Loucy (cell line): Measurements from ENCODE around the gene RAD51B.

Experiments used
- H2AFZ ChIP-seq: fragments of 200-600 bp; sonication (generic); 2 replicates; pipeline ENCODE4 v1.6.0; 2016; ENCODE audit warnings: antibody characterized with exemption, mild to moderate bottlenecking, low read length, moderate library complexity
- H3F3A ChIP-seq: fragments of 200-600 bp; 2 replicates; pipeline ENCODE4 v1.6.0; 2016; ENCODE audit warnings: antibody characterized with exemption, low read depth, mild to moderate bottlenecking
- H3K27me3 ChIP-seq: fragments of 200-600 bp; sonication (generic); 2 replicates; pipeline ENCODE4 v1.6.1; 2014; ENCODE audit warnings: low read length, mild to moderate bottlenecking; ENCODE audit not compliant: insufficient read depth, poor library complexity, severe bottlenecking
- H3K36me3 ChIP-seq: fragments of 200-600 bp; sonication (generic); 2 replicates; pipeline ENCODE4 v1.6.1; 2016; ENCODE audit warnings: low read length; ENCODE audit not compliant: insufficient read depth
- H3K4me1 ChIP-seq: fragments of 200-600 bp; sonication (generic); 2 replicates; pipeline ENCODE4 v1.5.1; 2014; ENCODE audit warnings: low read length, mild to moderate bottlenecking; ENCODE audit not compliant: insufficient read depth, poor library complexity, severe bottlenecking
- H3K4me2 ChIP-seq: fragments of 200-600 bp; sonication (generic); 2 replicates; pipeline ENCODE4 v1.6.0; 2014; ENCODE audit warnings: antibody characterized with exemption, low read length, low read depth, mild to moderate bottlenecking; ENCODE audit not compliant: poor library complexity, severe bottlenecking
- H3K4me3 ChIP-seq: fragments of 200-600 bp; sonication (generic); 2 replicates; pipeline ENCODE4 v1.5.1; 2014; ENCODE audit warnings: low read length, mild to moderate bottlenecking, mixed read lengths; ENCODE audit not compliant: poor library complexity, severe bottlenecking
- H3K79me2 ChIP-seq: fragments of 200-600 bp; sonication (generic); 2 replicates; pipeline ENCODE4 v1.6.1; 2014; ENCODE audit warnings: low read length; ENCODE audit not compliant: insufficient read depth
- H3K9ac ChIP-seq: fragments of 200-600 bp; sonication (generic); 2 replicates; pipeline ENCODE4 v1.6.0; 2014; ENCODE audit warnings: mild to moderate bottlenecking, low read depth, low read length, moderate library complexity; ENCODE audit not compliant: poor library complexity, severe bottlenecking
- H3K9me2 ChIP-seq: fragments of 200-600 bp; sonication (generic); replicated peaks from 2 replicates; pipeline ENCODE4 v1.6.1; 2016; ENCODE audit warnings: low read depth, low read length, mixed read lengths
- H3K9me3 ChIP-seq: fragments of 200-600 bp; sonication (generic); 2 replicates; pipeline ENCODE4 v1.6.1; 2014; ENCODE audit warnings: mild to moderate bottlenecking, antibody characterized with exemption, low read length, low read depth; ENCODE audit not compliant: insufficient read depth
- H4K20me1 ChIP-seq: fragments of 200-600 bp; sonication (generic); 2 replicates; pipeline ENCODE4 v1.6.0; 2014; ENCODE audit warnings: antibody characterized with exemption, low read length, mild to moderate bottlenecking; ENCODE audit not compliant: insufficient read depth, poor library complexity, severe bottlenecking
- CTCF ChIP-seq: fragments of 200-600 bp; sonication (generic); conservative IDR thresholded peaks from 2 replicates; pipeline ENCODE4 v1.5.1; 2014; ENCODE audit warnings: mild to moderate bottlenecking, antibody characterized with exemption, low read length
- EZH2phosphoT487 ChIP-seq: fragments of 200-600 bp; IDR thresholded peaks from 2 replicates; pipeline ENCODE4 v1.6.1; 2018; ENCODE audit warnings: antibody characterized with exemption, mild to moderate bottlenecking, moderate library complexity, borderline replicate concordance

Gene RAD51B

DNA sequence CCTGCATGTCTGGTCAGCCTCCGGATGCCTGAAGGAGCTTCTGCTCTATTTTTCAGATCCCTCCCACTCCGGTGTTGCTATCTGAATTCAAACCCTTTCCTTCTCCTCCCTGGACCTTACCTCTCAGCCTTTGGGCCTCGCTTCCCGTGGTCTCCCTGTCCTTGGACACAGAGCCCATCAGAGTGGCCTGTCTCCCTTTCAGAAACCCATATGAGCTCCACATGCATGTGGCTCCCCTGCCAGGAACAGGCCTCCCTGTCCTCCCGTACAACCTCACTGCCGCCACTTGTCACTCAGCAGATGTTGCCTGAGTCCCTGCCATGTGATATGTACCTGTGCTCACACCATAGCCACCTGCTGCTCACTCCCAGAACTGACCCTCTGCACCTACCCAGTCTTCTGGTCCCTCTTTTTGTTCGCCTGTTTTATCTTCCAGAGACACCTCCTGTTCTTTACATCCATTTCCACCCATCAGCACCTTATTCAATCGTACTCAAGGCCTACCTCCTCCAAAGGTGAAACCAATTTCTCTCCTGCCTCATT is 790.7 kb downstream of the RAD51B start:
- no peak overlapping the region for H3K4me3 ChIP-seq
- H3K4me2 ChIP-seq = no peak overlapping the region
- no peaks in the 10 kb centered on the region; the same call in 1 of the 2 replicates for H3K9me3 ChIP-seq
- H3K4me1 ChIP-seq = peaks cover 28% of the 10 kb centered on the region
- no peaks in the 10 kb centered on the region for H3K79me2 ChIP-seq
- no peaks in the 10 kb centered on the region for H3K9me2 ChIP-seq
- no peaks in the 10 kb centered on the region for H3F3A ChIP-seq
- H3K9ac ChIP-seq = no peak overlapping the region
- no peaks in the 10 kb centered on the region for H3K36me3 ChIP-seq
- TF ChIP-seq EZH2phosphoT487 = no peak
- peak; percentile 35 for TF ChIP-seq CTCF
- no peaks in the 10 kb centered on the region for H4K20me1 ChIP-seq
- H3K27me3 ChIP-seq = no peaks in the 10 kb centered on the region
- no peak overlapping the region for H2AFZ ChIP-seq

DNA sequence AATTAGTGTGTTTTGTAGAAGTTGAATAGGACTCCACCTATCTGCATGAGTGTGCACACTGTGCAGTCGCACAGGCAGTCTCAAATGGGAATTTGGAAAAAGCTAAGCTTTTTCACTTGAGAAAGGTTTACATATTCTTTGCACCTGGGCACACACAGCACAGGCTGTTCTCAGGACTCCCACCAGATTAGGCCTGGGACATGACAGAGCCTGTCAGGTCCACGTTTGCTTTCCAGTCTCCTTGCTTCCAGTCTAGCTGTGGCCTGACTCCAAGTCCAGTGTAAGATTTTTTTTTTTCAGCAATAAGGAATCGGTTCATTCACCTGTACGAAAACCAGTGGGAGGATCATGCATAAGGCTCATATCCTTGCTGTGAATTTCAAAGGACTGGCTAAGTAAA is 792.0 kb downstream of the RAD51B start:
- no peaks in the 10 kb centered on the region for H3K36me3 ChIP-seq
- H3K9ac ChIP-seq = no peak overlapping the region
- H3F3A ChIP-seq = no peaks in the 10 kb centered on the region
- H2AFZ ChIP-seq = no peak overlapping the region
- H3K27me3 ChIP-seq = no peaks in the 10 kb centered on the region
- no peak overlapping the region for H3K4me2 ChIP-seq
- no peak overlapping the region for H3K4me3 ChIP-seq
- no peaks in the 10 kb centered on the region for H3K9me2 ChIP-seq
- no peaks in the 10 kb centered on the region for H3K79me2 ChIP-seq
- TF ChIP-seq EZH2phosphoT487 (no peak), CTCF (no peak)
- H3K9me3 ChIP-seq = peaks cover 10% of the 10 kb centered on the region
- no peaks in the 10 kb centered on the region for H4K20me1 ChIP-seq
- peaks cover 28% of the 10 kb centered on the region for H3K4me1 ChIP-seq

GRCh38 chr14:68612049-68612448 is 792.5 kb downstream of the RAD51B start:
- Histone ChIP-seq H3K4me1 (peaks cover 27% of the 10 kb centered on the region), H3K4me3 (no peak overlapping the region), H3F3A (no peaks in the 10 kb centered on the region), H3K36me3 (no peaks in the 10 kb centered on the region), H3K9me2 (no peaks in the 10 kb centered on the region), H4K20me1 (no peaks in the 10 kb centered on the region), H3K79me2 (no peaks in the 10 kb centered on the region), H2AFZ (no peak overlapping the region), H3K9ac (no peak overlapping the region), H3K4me2 (no peak overlapping the region), H3K9me3 (peaks cover 14% of the 10 kb centered on the region), H3K27me3 (no peaks in the 10 kb centered on the region)
- no peak for TF ChIP-seq CTCF
- TF ChIP-seq EZH2phosphoT487 = no peak
